ENCODE measurements around the gene KCTD13. TPM values are rescaled to one million over a fixed set of nuclear protein-coding genes. Genes with fewer than 3 reads are reported as not detected.

KCTD13 gene
- total RNA-seq, 3 donors from 2014 or later (not counting 1 experiment from before 2014, with no cell fraction given): 36.1 to 54.0 (median 51.7) TPM

- no peaks in the 10 kb centered on the region for H3K36me3 Mint-ChIP-seq
Observed at GRCh38 chr16:29896841-29897240, 29.2 kb downstream of the KCTD13 start.

GRCh38 chr16:29894352-29894751 lies 31.7 kb downstream of the KCTD13 start:
- H3K27me3 Mint-ChIP-seq (ENCODE audit: low read depth in 2 of 2): peaks cover 20 to 22% of the 10 kb centered on the region in 2 donors
- DNase-seq (no peak), ATAC-seq (no peak)
- WGBS (ENCODE audit: insufficient coverage): 70% methylated on average over 4 of the region's 4 CpGs
- Histone ChIP-seq H3K36me3 (ENCODE audit: control insufficient read depth, insufficient read depth, low read length) (no peaks in the 10 kb centered on the region), H3K4me1 (ENCODE audit: control insufficient read depth, insufficient read depth, low read length) (peaks cover 2% of the 10 kb centered on the region), H3K27me3 (ENCODE audit: control insufficient read depth, insufficient read depth, low read length) (peaks cover 20% of the 10 kb centered on the region), H3K4me3 (ENCODE audit: low read length) (no peak overlapping the region), H3K9me3 (ENCODE audit: control insufficient read depth, insufficient read depth, low read length) (no peaks in the 10 kb centered on the region), H3K27ac (ENCODE audit: low read length) (no peak overlapping the region)
- intact Hi-C loops (cut with micrococcal nuclease): no loop called here
- no peak for TF ChIP-seq CTCF (IDR thresholded peaks at IDR 0.05)
- H3K4me1 Mint-ChIP-seq: peaks cover 0 to 6% of the 10 kb centered on the region in 2 donors
- no peaks in the 10 kb centered on the region for H3K36me3 Mint-ChIP-seq
- H3K9me3 Mint-ChIP-seq: no peaks in the 10 kb centered on the region
- no peak overlapping the region for H3K4me3 Mint-ChIP-seq
- H3K27ac Mint-ChIP-seq: no peak overlapping the region

More at GRCh38 chr16:29896841-29897240, 29.2 kb downstream of the KCTD13 start:
- Mint-ChIP-seq H3K27me3 (ENCODE audit: low read depth in 2 of 2) (peaks cover 20 to 30% of the 10 kb centered on the region in 2 donors), H3K4me3 (no peak overlapping the region), H3K27ac (no peak overlapping the region), H3K9me3 (no peaks in the 10 kb centered on the region), H3K4me1 (peaks cover 5 to 13% of the 10 kb centered on the region in 2 donors)
- no peak for DNase-seq
- intact Hi-C loops (cut with micrococcal nuclease): no loop called here
- Histone ChIP-seq H3K27ac (ENCODE audit: low read length) (no peak overlapping the region), H3K9me3 (ENCODE audit: control insufficient read depth, insufficient read depth, low read length) (no peaks in the 10 kb centered on the region), H3K27me3 (ENCODE audit: control insufficient read depth, insufficient read depth, low read length) (peaks cover 27% of the 10 kb centered on the region), H3K4me1 (ENCODE audit: control insufficient read depth, insufficient read depth, low read length) (peaks cover 13% of the 10 kb centered on the region), H3K4me3 (ENCODE audit: low read length) (no peak overlapping the region), H3K36me3 (ENCODE audit: control insufficient read depth, insufficient read depth, low read length) (no peaks in the 10 kb centered on the region)
- WGBS (ENCODE audit: insufficient coverage): 61% methylated on average over 11 of the region's 15 CpGs
- ATAC-seq: no peak
- TF ChIP-seq CTCF (IDR thresholded peaks at IDR 0.05): no peak

- Mint-ChIP-seq H3K27ac (no peak overlapping the region), H3K4me3 (no peak overlapping the region), H3K36me3 (no peaks in the 10 kb centered on the region), H3K9me3 (no peaks in the 10 kb centered on the region), H3K4me1 (peaks cover 0 to 4% of the 10 kb centered on the region in 2 donors), H3K27me3 (ENCODE audit: low read depth in 2 of 2) (peaks cover 16 to 17% of the 10 kb centered on the region in 2 donors)
- Histone ChIP-seq H3K4me1 (ENCODE audit: control insufficient read depth, insufficient read depth, low read length) (no peaks in the 10 kb centered on the region), H3K9me3 (ENCODE audit: control insufficient read depth, insufficient read depth, low read length) (no peaks in the 10 kb centered on the region), H3K27ac (ENCODE audit: low read length) (no peak overlapping the region), H3K27me3 (ENCODE audit: control insufficient read depth, insufficient read depth, low read length) (peaks cover 13% of the 10 kb centered on the region), H3K4me3 (ENCODE audit: low read length) (no peak overlapping the region), H3K36me3 (ENCODE audit: control insufficient read depth, insufficient read depth, low read length) (no peaks in the 10 kb centered on the region)
- WGBS (ENCODE audit: insufficient coverage): 91% methylated on average over 3 of the region's 3 CpGs
- no peak for ATAC-seq
- intact Hi-C loops (cut with micrococcal nuclease): no loop called here
- DNase-seq: no peak
- TF ChIP-seq CTCF (IDR thresholded peaks at IDR 0.05): no peak
Observed at GRCh38 chr16:29893553-29893952, 32.5 kb downstream of the KCTD13 start.

- DNase-seq: no peak
- no peak overlapping the region for H3K4me3 ChIP-seq (ENCODE audit: low read length)
- H3K27me3 ChIP-seq (ENCODE audit: control insufficient read depth, insufficient read depth, low read length): peaks cover 3% of the 10 kb centered on the region
- H3K9me3 ChIP-seq (ENCODE audit: control insufficient read depth, insufficient read depth, low read length): no peaks in the 10 kb centered on the region
- Mint-ChIP-seq H3K27me3 (ENCODE audit: low read depth in 2 of 2) (peaks cover 4 to 8% of the 10 kb centered on the region in 2 donors), H3K27ac (no peak overlapping the region), H3K9me3 (no peaks in the 10 kb centered on the region), H3K4me1 (no peaks in the 10 kb centered on the region), H3K4me3 (no peak overlapping the region), H3K36me3 (no peaks in the 10 kb centered on the region)
- no peaks in the 10 kb centered on the region for H3K36me3 ChIP-seq (ENCODE audit: control insufficient read depth, insufficient read depth, low read length)
- H3K4me1 ChIP-seq (ENCODE audit: control insufficient read depth, insufficient read depth, low read length): no peaks in the 10 kb centered on the region
- TF ChIP-seq CTCF (IDR thresholded peaks at IDR 0.05): no peak
- ATAC-seq: no peak
- intact Hi-C loops (cut with micrococcal nuclease): no loop called here
- H3K27ac ChIP-seq (ENCODE audit: low read length): no peak overlapping the region
- 96% methylated on average over 6 of the region's 6 CpGs for WGBS (ENCODE audit: insufficient coverage)
Observed at GRCh38 chr16:29892458-29892813, 33.6 kb downstream of the KCTD13 start.
